CD4-positive, alpha-beta memory T cell (primary cell): Measurements from ENCODE around the gene DENND5B. TPM values are rescaled to one million over a fixed set of nuclear protein-coding genes. Genes with fewer than 3 reads are reported as not detected.
A peak's percentile ranks its signal among the peaks of the same experiment; 100 is the strongest.

Experiments used
- CTCF ChIA-PET: fragments of 350-600 bp; sonication (Branson Sonifier 250); formaldehyde crosslinking; loops from one replicate; lab custom pipeline; 2021; ENCODE audit warnings: inconsistent platforms; ENCODE audit not compliant: partially characterized antibody; lab: Charles Lee
- POLR2A ChIA-PET: fragments of 350-600 bp; sonication (Branson Sonifier 250); formaldehyde crosslinking; loops from one replicate; lab custom pipeline; 2021; ENCODE audit not compliant: partially characterized antibody; lab: Charles Lee
- DNase-seq, 5 donors: peaks; one replicate each; pipeline versions ENCODE4 v3.0.0 to v3.0.0-alpha.2; 2020 to 2022; ENCODE audit warnings: mixed read lengths in 1 of 5
- H3K27ac ChIP-seq: one replicate; pipeline ENCODE4 v1.7.0; 2013; ENCODE audit warnings: low read depth, low read length
- H3K27me3 ChIP-seq: 2 replicates; pipeline ENCODE4 v1.7.0; 2013; ENCODE audit warnings: mild to moderate bottlenecking, low read length, moderate library complexity; ENCODE audit not compliant: insufficient read depth
- H3K36me3 ChIP-seq: 2 replicates; pipeline ENCODE4 v1.7.0; 2013; ENCODE audit warnings: mild to moderate bottlenecking, low read length, moderate library complexity; ENCODE audit not compliant: insufficient read depth
- H3K4me1 ChIP-seq: 2 replicates; pipeline ENCODE4 v1.7.0; 2013; ENCODE audit warnings: mild to moderate bottlenecking, low read length, moderate library complexity; ENCODE audit not compliant: insufficient read depth
- H3K4me3 ChIP-seq, 2 donors: one replicate each; pipeline ENCODE4 v1.7.0; 2013; ENCODE audit warnings: low read length in 2 of 2, mild to moderate bottlenecking in 1 of 2
- H3K9me3 ChIP-seq, 2 donors: one replicate each; pipeline ENCODE4 v1.7.0; 2013; ENCODE audit warnings: low read length in 2 of 2, control low read depth in 1 of 2; ENCODE audit not compliant: control insufficient read depth in 1 of 2
- H3K27ac Mint-ChIP-seq, 7 donors: one replicate each; pipeline ENCODE4 v1.8.0; 2020 to 2021; ENCODE audit warnings: mixed read lengths in 7 of 7, mild to moderate bottlenecking in 6 of 7, inconsistent platforms in 3 of 7, moderate library complexity in 3 of 7
- H3K27me3 Mint-ChIP-seq, 2 donors: one replicate each; pipeline ENCODE4 v1.8.0; 2020 to 2021; ENCODE audit warnings: mixed read lengths in 2 of 2
- H3K36me3 Mint-ChIP-seq, 2 donors: one replicate each; pipeline ENCODE4 v1.8.0; 2020 to 2021; ENCODE audit warnings: mixed read lengths in 2 of 2, inconsistent platforms in 1 of 2, mild to moderate bottlenecking in 1 of 2
- H3K4me1 Mint-ChIP-seq, 4 donors: one replicate each; pipeline ENCODE4 v1.8.0; 2020 to 2021; ENCODE audit warnings: mixed read lengths in 4 of 4, mild to moderate bottlenecking in 1 of 4
- H3K4me3 Mint-ChIP-seq, 8 donors: one replicate each; pipeline ENCODE4 v1.8.0; 2020 to 2021; ENCODE audit warnings: mixed read lengths in 8 of 8, mild to moderate bottlenecking in 7 of 8, moderate library complexity in 6 of 8, inconsistent platforms in 3 of 8
- H3K9me3 Mint-ChIP-seq, 8 donors: one replicate each; pipeline ENCODE4 v1.8.0; 2020 to 2021; ENCODE audit warnings: mixed read lengths in 8 of 8, mild to moderate bottlenecking in 5 of 8, inconsistent platforms in 3 of 8, moderate library complexity in 1 of 8
- intact Hi-C: fragments of 100-400 bp; cut with micrococcal nuclease; formaldehyde crosslinking; loops from one replicate; pipeline ENCODE4 v1.15.1; 2023
- polyA plus RNA-seq, 2 donors: library from polyadenylated mRNA; unstranded; fragments of 300-500 nt; fragmentation: Illumina TruSeq; gene quantifications; one replicate each; pipeline ENCODE4 v1.2.3, GENCODE V29; 2021
- total RNA-seq, 2 experiments: library from RNA; stranded (reverse); gene quantifications; one replicate each; pipeline ENCODE4 v1.2.3, GENCODE V29; 2021

The DENND5B gene
- total and polyA plus RNA-seq, 4 experiments from 2014 or later = 0.60 TPM; not detected in 3

DNA sequence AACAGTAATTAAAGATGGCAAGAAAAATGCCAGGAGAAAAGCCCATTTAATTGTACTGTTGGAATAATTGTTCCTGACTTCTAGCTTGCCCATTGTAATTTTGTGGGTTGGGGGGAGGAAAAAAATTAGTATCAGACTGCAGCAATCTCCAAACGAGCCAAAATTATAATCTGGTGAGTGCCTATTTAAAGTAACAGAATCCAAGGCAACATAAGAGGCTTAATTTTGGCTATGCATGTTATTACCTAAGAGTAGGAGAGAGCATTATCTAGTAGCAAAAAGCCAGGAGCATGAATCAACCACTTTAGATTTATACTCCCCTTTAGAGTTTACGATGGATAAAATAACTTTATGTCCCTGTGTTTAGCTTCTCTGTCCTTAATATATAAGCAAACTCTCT, 14.6 kb upstream of the DENND5B start:
- Mint-ChIP-seq H3K27ac (peak overlapping the region in 1 of 7 donors; percentile 76), H3K9me3 (peaks cover 2 to 23% (median 19%) of the 10 kb centered on the region in 8 donors), H3K36me3 (no peaks in the 10 kb centered on the region), H3K27me3 (peaks cover 1 to 6% of the 10 kb centered on the region in 2 donors), H3K4me1 (no peaks in the 10 kb centered on the region), H3K4me3 (no peak overlapping the region)
- no peak overlapping the region for H3K27ac ChIP-seq
- H3K36me3 ChIP-seq = no peaks in the 10 kb centered on the region
- no peak for DNase-seq
- ChIA-PET POLR2A (no interaction called here), CTCF (no interaction called here)
- H3K9me3 ChIP-seq = no peaks in the 10 kb centered on the region
- no peaks in the 10 kb centered on the region for H3K27me3 ChIP-seq
- no peaks in the 10 kb centered on the region for H3K4me1 ChIP-seq
- no peak overlapping the region for H3K4me3 ChIP-seq
- intact Hi-C loops = no loop called here

- no peak for DNase-seq
- ChIA-PET POLR2A (no interaction called here), CTCF (no interaction called here)
- Mint-ChIP-seq H3K4me1 (no peaks in the 10 kb centered on the region), H3K27me3 (peaks cover 0 to 9% of the 10 kb centered on the region in 2 donors), H3K4me3 (no peak overlapping the region), H3K36me3 (no peaks in the 10 kb centered on the region), H3K9me3 (peaks cover 0 to 15% (median 12%) of the 10 kb centered on the region in 8 donors), H3K27ac (no peak overlapping the region)
- H3K4me1 ChIP-seq = no peaks in the 10 kb centered on the region
- no peak overlapping the region for H3K4me3 ChIP-seq
- H3K36me3 ChIP-seq = no peaks in the 10 kb centered on the region
- no peak overlapping the region for H3K27ac ChIP-seq
- no peaks in the 10 kb centered on the region for H3K27me3 ChIP-seq
- H3K9me3 ChIP-seq = no peaks in the 10 kb centered on the region
- intact Hi-C loops = no loop called here
Observed at GRCh38 chr12:31603546-31604009, 12.6 kb upstream of the DENND5B start.

DNA sequence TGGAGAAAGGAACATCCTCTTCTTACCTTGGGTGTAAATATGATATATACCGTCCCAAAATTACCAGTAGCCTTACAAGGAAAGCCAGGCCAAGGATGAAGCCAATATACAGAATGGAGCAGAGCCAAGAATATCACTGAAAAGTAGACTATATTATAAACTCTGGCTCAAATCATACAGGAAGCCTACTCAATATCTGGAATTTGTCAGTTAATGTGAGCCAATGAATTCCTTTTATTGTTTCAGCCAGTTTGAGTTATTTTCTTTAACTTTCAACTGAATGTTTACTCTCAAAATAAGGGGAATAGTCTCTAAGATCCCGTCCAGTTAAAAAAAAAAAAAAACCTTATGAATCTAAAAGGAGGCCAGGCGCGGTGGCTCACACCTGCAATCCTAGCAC, 9.8 kb upstream of the DENND5B start:
- Histone ChIP-seq H3K27ac (no peak overlapping the region), H3K4me1 (no peaks in the 10 kb centered on the region), H3K9me3 (no peaks in the 10 kb centered on the region), H3K27me3 (no peaks in the 10 kb centered on the region), H3K4me3 (no peak overlapping the region), H3K36me3 (no peaks in the 10 kb centered on the region)
- intact Hi-C loops = no loop called here
- Mint-ChIP-seq H3K9me3 (peaks cover 0 to 2% (median 0%) of the 10 kb centered on the region in 8 donors), H3K36me3 (no peaks in the 10 kb centered on the region), H3K27ac (no peak overlapping the region), H3K4me1 (no peaks in the 10 kb centered on the region), H3K4me3 (no peak overlapping the region), H3K27me3 (peaks cover 11 to 14% of the 10 kb centered on the region in 2 donors)
- ChIA-PET CTCF (no interaction called here), POLR2A (no interaction called here)
- no peak for DNase-seq

DNA sequence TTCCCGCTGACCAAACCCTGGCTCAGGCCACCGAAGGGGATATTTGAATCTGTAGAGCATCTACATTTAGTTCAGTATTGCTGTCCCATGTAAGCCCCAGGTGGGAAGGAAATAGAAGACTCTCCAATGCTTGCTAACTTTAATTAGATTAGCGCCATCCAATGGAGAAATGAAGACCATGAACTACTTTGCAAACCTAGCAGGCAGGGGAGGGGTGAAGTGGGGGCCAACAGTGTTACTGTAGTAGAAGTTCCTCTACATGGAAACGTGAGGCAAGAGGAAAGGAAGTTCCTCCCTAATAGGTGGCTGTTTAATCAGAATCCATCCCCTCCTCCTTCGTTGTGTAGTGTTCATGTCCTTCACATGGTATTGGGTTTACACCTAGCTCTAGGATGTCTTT, 9.3 kb upstream of the DENND5B start:
- no peak for DNase-seq
- no peak overlapping the region for H3K4me3 ChIP-seq
- Mint-ChIP-seq H3K27ac (no peak overlapping the region), H3K4me1 (no peaks in the 10 kb centered on the region), H3K9me3 (peaks cover 0 to 2% (median 0%) of the 10 kb centered on the region in 8 donors), H3K36me3 (no peaks in the 10 kb centered on the region), H3K4me3 (no peak overlapping the region), H3K27me3 (peaks cover 15 to 16% of the 10 kb centered on the region in 2 donors)
- no peaks in the 10 kb centered on the region for H3K9me3 ChIP-seq
- no peak overlapping the region for H3K27ac ChIP-seq
- ChIA-PET POLR2A (no interaction called here), CTCF (no interaction called here)
- no peaks in the 10 kb centered on the region for H3K27me3 ChIP-seq
- intact Hi-C loops = no loop called here
- no peaks in the 10 kb centered on the region for H3K4me1 ChIP-seq
- H3K36me3 ChIP-seq = no peaks in the 10 kb centered on the region

- Mint-ChIP-seq H3K27ac (no peak overlapping the region), H3K4me3 (no peak overlapping the region), H3K4me1 (no peaks in the 10 kb centered on the region), H3K36me3 (no peaks in the 10 kb centered on the region), H3K9me3 (no peaks in the 10 kb centered on the region), H3K27me3 (peaks cover 15 to 17% of the 10 kb centered on the region in 2 donors)
- ChIA-PET CTCF (no interaction called here), POLR2A (no interaction called here)
- no peak overlapping the region for H3K27ac ChIP-seq
- DNase-seq = no peak
- no peak overlapping the region for H3K4me3 ChIP-seq
- no peaks in the 10 kb centered on the region for H3K36me3 ChIP-seq
- no peaks in the 10 kb centered on the region for H3K4me1 ChIP-seq
- no peaks in the 10 kb centered on the region for H3K9me3 ChIP-seq
- no peaks in the 10 kb centered on the region for H3K27me3 ChIP-seq
- intact Hi-C loops = no loop called here
Observed at GRCh38 chr12:31599053-31599452, 8.1 kb upstream of the DENND5B start.

DNA sequence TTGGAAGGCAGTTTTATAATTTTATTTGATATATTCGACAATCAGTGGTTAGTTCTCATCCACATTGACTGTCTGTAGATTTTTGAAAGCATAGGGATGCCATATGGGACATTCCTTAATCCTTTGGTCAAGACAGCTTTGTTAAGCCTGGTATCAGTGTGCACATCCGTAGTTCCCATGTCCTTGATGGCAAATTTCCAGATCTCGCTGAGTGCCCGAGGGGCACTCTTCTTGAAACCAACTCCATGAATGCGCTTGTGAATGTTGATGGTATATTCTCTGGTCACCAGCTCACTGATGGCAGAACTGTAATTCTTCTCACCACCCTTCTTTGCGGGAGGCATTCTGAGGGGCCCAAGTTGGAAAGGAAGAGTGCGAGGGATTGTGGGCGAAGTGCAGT, 6.1 kb upstream of the DENND5B start:
- Histone ChIP-seq H3K36me3 (no peaks in the 10 kb centered on the region), H3K4me3 (no peak overlapping the region), H3K4me1 (no peaks in the 10 kb centered on the region), H3K27ac (no peak overlapping the region), H3K9me3 (no peaks in the 10 kb centered on the region), H3K27me3 (peaks cover 3% of the 10 kb centered on the region)
- H3K36me3 Mint-ChIP-seq = no peaks in the 10 kb centered on the region
- peaks cover 0 to 3% (median 2%) of the 10 kb centered on the region in 4 donors for H3K4me1 Mint-ChIP-seq
- CTCF ChIA-PET = no interaction called here
- peak overlapping the region in 1 of 8 donors; percentile 2 for H3K4me3 Mint-ChIP-seq
- no peaks in the 10 kb centered on the region for H3K9me3 Mint-ChIP-seq
- peaks cover 24% of the 10 kb centered on the region in 2 donors for H3K27me3 Mint-ChIP-seq
- POLR2A ChIA-PET = no interaction called here
- H3K27ac Mint-ChIP-seq = no peak overlapping the region
- intact Hi-C loops = no loop called here
- DNase-seq = no peak

GRCh38 chr12:31594681-31595080, 3.7 kb upstream of the DENND5B start:
- POLR2A ChIA-PET = no interaction called here
- H3K4me1 Mint-ChIP-seq = peaks cover 6 to 12% (median 7%) of the 10 kb centered on the region in 4 donors
- no peak overlapping the region for H3K27ac Mint-ChIP-seq
- H3K4me3 Mint-ChIP-seq = no peak overlapping the region
- no peak overlapping the region for H3K4me3 ChIP-seq
- H3K4me1 ChIP-seq = peaks cover 5% of the 10 kb centered on the region
- no peaks in the 10 kb centered on the region for H3K36me3 ChIP-seq
- CTCF ChIA-PET = no interaction called here
- no peaks in the 10 kb centered on the region for H3K9me3 ChIP-seq
- H3K9me3 Mint-ChIP-seq = peaks cover 0 to under 1% (median 0%) of the 10 kb centered on the region in 8 donors
- H3K36me3 Mint-ChIP-seq = no peaks in the 10 kb centered on the region
- DNase-seq = no peak
- H3K27me3 Mint-ChIP-seq = peaks cover 30 to 31% of the 10 kb centered on the region in 2 donors
- intact Hi-C loops = no loop called here
- peaks cover 9% of the 10 kb centered on the region for H3K27me3 ChIP-seq
- no peak overlapping the region for H3K27ac ChIP-seq
